Measurements from ENCODE around the gene HCFC1.

- TF ChIP-seq CTCF (IDR thresholded peaks at IDR 0.05): no peak
- no peak for TF ChIP-seq POLR2AphosphoS5 (IDR thresholded peaks at IDR 0.05; ENCODE audit: low read depth, low read length)
- TF ChIP-seq RCOR1 (IDR thresholded peaks at IDR 0.05; ENCODE audit: low read length): no peak
- no peak for TF ChIP-seq MXI1 (IDR thresholded peaks at IDR 0.05; ENCODE audit: low read depth, low read length)
- no peak for TF ChIP-seq EP300 (IDR thresholded peaks at IDR 0.05; ENCODE audit: borderline replicate concordance in 1 of 2, low read depth in 1 of 2, low read length in 1 of 2)
Observed at GRCh38 chrX:153984351-153985178, 12.9 kb upstream of the HCFC1 start.
